Muscle of leg (tissue), 11 donors: ENCODE results near the gene VPS37B. TPM values are rescaled to one million over a fixed set of nuclear protein-coding genes. Genes with fewer than 3 reads are reported as not detected.
A peak's percentile ranks its signal among the peaks of the same experiment; 100 is the strongest.
"Not testable (repeated sequence)": the region's sequence is repeated elsewhere in the genome, so short reads cannot be mapped to it uniquely, and the experiment has no call there.

ENCODE experiments used
- DNase-seq: peaks from one replicate; pipeline ENCODE4 v3.0.0; 2013
- H3K27ac ChIP-seq: one replicate; pipeline ENCODE4 v1.5.1; 2013; ENCODE audit warnings: mild to moderate bottlenecking, low read length, control low read depth
- H3K27me3 ChIP-seq: one replicate; pipeline ENCODE4 v1.6.1; 2013; ENCODE audit warnings: low read length; ENCODE audit not compliant: control insufficient read depth, insufficient read depth
- H3K36me3 ChIP-seq: one replicate; pipeline ENCODE4 v1.6.1; 2013; ENCODE audit warnings: low read length; ENCODE audit not compliant: control insufficient read depth, insufficient read depth
- H3K4me1 ChIP-seq: one replicate; pipeline ENCODE4 v1.6.1; 2013; ENCODE audit warnings: low read length; ENCODE audit not compliant: control insufficient read depth, insufficient read depth
- H3K4me3 ChIP-seq: one replicate; pipeline ENCODE4 v1.5.1; 2013; ENCODE audit warnings: low read length, control low read depth
- H3K9me3 ChIP-seq: replicated peaks from 2 replicates; pipeline ENCODE4 v1.6.1; 2013; ENCODE audit warnings: low read depth, low read length; ENCODE audit not compliant: control insufficient read depth
- WGBS: methylation state at CpG from one replicate; pipeline ENCODE4 v1.1.5; 2013; ENCODE audit warnings: missing lambda C conversion rate; ENCODE audit not compliant: insufficient coverage; 5-methylcytosine and 5-hydroxymethylcytosine counted together
- polyA plus RNA-seq, 8 donors: library from polyadenylated mRNA; unstranded; fragments of 120-200 nt; gene quantifications; one replicate each; pipeline versions ENCODE4 v1.2.1 to v1.2.3, GENCODE V29; 2013; ENCODE audit warnings: inconsistent platforms in 1 of 8, low replicate concordance in 1 of 8; ENCODE audit not compliant: insufficient read length in 8 of 8, insufficient read depth in 1 of 8
- total RNA-seq: library from RNA; stranded (reverse); fragments of 120-200 nt; gene quantifications from one replicate; pipeline ENCODE4 v1.2.4, GENCODE V29; 2013

Gene VPS37B
- total and polyA plus RNA-seq, 9 donors: 15.6 to 29.0 (median 25.1) TPM

DNA sequence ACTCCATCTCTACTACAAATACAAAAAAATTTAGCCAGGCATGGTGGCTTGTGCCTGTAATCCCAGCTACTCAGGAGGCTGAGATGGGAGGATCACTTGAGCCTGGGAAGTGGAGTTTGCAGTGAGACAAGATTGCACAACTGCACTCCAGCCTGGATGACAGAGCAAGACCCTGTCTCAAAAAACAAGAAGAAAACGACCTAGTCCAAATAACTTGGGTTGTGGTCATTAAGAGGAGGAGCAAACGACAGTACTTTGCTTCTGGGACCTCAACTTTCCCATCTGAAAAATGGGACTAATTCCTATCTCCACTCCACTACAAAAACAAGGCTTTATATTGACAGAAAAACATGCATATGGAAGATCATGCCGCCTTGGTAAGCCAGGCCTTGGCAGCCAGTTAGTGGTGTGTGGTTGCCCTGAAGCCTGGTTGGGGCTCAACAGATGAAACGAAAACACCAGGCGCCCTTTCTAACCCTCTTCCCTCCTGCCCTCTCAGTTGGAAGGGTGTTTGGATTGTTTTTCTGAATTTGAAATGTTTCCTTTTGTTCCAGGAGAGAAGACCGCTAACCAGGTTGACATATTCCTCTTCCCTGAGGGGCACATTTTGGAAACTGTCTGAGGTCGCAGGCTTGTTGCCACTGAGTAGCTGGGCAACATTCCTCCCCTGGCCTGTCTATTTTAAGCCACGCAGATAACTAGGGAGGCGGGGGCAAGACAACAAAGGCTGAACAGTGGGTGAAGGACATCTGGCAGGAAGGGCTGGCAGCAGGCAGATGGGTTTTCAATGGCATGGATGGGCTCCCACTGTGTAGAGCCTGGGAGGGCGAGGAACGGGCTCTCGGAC lies 13.7 kb upstream of the VPS37B start:
- H3K9me3 ChIP-seq: no peaks in the 10 kb centered on the region
- peak; percentile 45 for DNase-seq
- WGBS: 73% methylated on average over 2 of the region's 12 CpGs
- H3K36me3 ChIP-seq: no peaks in the 10 kb centered on the region
- no peak overlapping the region for H3K4me3 ChIP-seq
- no peaks in the 10 kb centered on the region for H3K27me3 ChIP-seq
- peaks cover 16% of the 10 kb centered on the region for H3K4me1 ChIP-seq
- no peak overlapping the region for H3K27ac ChIP-seq

DNA sequence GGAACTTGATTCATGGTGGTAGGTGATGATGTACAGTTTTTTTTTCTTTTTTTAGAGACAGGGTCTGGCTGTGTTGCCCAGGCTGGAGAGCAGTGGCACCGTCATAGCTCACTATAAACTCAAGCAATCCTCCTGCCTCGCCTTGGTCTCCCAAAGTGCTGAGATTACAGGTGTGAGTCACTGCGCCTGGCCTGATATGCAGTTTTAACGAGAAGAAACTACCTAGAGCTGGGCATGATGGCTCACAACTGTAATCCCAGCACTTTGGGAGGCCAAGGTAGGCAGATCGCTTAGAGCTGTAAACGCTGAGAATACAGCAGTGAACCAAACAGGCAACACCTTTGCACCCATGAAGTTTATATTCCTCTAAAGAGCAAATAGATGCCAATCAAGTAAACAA lies 13.0 kb upstream of the VPS37B start:
- H3K4me3 ChIP-seq: no peak overlapping the region
- whole genome bisulfite sequencing: 76% methylated on average over 4 of the region's 6 CpGs
- H3K36me3 ChIP-seq: no peaks in the 10 kb centered on the region
- DNase-seq: no peak
- H3K27me3 ChIP-seq: no peaks in the 10 kb centered on the region
- H3K4me1 ChIP-seq: peaks cover 16% of the 10 kb centered on the region
- H3K9me3 ChIP-seq: no peaks in the 10 kb centered on the region
- no peak overlapping the region for H3K27ac ChIP-seq

DNA sequence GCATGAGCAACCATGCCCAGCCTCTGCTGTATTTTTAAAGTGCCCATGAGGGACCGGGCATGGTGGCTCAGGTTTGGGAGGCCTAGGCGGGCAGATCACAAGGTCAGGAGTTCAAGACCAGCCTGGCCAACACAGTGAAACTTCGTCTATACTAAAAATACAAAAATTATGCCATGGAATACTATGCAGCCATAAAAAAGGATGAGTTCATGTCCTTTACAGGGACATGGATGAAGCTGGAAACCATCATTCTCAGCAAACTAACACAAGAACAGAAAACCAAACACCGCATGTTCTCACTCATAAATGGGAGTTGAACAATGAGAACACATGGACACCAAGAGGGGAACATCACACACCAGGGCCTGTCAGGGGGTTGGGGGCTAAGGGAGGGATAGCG lies 9.3 kb upstream of the VPS37B start:
- not testable (repeated sequence) for H3K4me1 ChIP-seq, H3K36me3 ChIP-seq, H3K27ac ChIP-seq, DNase-seq, H3K4me3 ChIP-seq, H3K9me3 ChIP-seq, H3K27me3 ChIP-seq
- WGBS: 100% methylated on average over 1 of the region's 5 CpGs

DNA sequence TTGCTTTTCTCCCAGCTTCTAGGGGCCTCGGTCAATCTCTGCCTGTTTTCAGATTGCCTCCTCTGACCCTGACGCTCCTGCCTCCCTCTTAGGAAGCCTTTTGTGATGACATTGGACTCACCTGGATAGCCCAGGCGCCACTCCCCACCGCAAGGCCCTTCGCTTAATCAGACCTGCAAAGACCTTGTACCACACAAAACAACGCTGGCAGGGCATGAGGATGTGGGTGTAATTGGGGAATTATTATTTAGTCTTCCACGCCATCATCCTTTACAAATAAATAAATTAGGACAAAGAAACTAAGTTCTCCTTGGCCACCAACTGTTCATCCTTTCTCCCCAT lies 7.7 kb upstream of the VPS37B start:
- Histone ChIP-seq H3K27ac (no peak overlapping the region), H3K36me3 (no peaks in the 10 kb centered on the region)
- WGBS: 20% methylated on average over 2 of the region's 7 CpGs

DNA sequence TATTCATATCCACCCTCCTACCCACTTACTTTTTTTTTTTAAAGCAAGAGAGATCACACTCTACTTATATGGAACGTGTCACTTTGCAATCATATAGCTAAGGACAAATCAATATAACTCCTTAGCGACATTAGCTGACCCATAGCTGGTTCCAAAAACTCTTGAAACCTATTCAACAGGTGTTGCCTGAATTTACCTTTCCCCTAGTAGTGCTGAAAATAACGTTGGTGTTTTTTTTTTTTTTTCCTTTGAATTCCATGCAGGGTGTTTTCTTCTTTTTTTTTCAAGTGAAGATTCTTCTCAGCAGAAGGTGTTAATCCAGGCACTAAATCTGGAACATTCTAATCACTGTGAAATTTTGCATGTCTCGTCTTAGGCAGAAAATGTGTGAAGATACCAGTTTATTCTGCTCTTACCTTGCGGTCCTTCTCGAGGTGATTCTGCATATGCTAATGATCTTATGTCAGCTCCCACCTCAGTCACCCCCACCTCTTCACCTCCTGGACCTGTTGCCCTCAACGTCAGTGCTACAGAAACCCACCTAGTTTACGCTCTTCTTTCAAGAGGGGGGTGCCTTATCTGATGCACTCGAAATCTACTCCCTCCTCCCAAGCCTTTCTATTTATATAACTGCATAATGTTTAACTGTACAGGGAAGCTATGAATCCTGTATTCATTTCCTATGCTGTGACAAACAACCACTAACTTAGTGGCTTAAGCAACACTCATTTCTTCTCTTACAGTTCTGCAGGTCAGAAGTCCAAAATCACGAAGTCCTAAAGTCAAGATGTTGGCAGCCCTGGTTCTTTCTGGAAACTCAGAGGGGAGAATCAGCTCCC lies 7.1 kb upstream of the VPS37B start:
- H3K36me3 ChIP-seq: no peaks in the 10 kb centered on the region
- H3K4me3 ChIP-seq: no peak overlapping the region
- no peak for DNase-seq
- no peak overlapping the region for H3K27ac ChIP-seq
- no peaks in the 10 kb centered on the region for H3K4me1 ChIP-seq
- H3K27me3 ChIP-seq: no peaks in the 10 kb centered on the region
- WGBS: 39% methylated on average over 5 of the region's 10 CpGs
- H3K9me3 ChIP-seq: no peaks in the 10 kb centered on the region

More for the DNA sequence above, 7.7 kb upstream of the VPS37B start:
- H3K9me3 ChIP-seq: no peaks in the 10 kb centered on the region
- H3K4me1 ChIP-seq: no peaks in the 10 kb centered on the region
- no peak for DNase-seq
- H3K4me3 ChIP-seq: no peak overlapping the region
- no peaks in the 10 kb centered on the region for H3K27me3 ChIP-seq

DNA sequence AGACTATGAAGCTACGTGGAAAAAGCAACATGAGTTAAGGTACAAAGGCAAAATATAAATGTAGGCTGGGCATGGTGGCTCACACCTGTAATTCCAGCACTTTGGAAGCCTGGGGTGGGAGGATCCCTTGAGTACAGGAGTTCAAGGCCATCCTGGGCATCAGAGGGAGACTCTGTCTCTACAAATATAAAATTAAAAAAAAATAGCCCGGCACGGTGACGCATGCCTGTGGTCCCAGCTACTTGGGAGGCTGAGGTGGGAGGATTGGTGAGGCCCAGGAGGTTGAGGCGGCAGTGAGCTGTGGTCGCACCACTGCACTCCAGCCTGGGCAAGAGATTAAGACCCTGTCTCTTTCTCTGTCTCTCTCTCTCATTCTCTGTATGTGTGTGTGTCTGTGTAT lies 4.0 kb upstream of the VPS37B start:
- no peak overlapping the region for H3K4me3 ChIP-seq
- no peaks in the 10 kb centered on the region for H3K36me3 ChIP-seq
- H3K27me3 ChIP-seq: peaks cover 2% of the 10 kb centered on the region
- H3K27ac ChIP-seq: no peak overlapping the region
- WGBS: 57% methylated on average over 1 of the region's 6 CpGs
- DNase-seq: no peak
- H3K9me3 ChIP-seq: peaks cover 3% of the 10 kb centered on the region
- H3K4me1 ChIP-seq: peaks cover 8% of the 10 kb centered on the region

DNA sequence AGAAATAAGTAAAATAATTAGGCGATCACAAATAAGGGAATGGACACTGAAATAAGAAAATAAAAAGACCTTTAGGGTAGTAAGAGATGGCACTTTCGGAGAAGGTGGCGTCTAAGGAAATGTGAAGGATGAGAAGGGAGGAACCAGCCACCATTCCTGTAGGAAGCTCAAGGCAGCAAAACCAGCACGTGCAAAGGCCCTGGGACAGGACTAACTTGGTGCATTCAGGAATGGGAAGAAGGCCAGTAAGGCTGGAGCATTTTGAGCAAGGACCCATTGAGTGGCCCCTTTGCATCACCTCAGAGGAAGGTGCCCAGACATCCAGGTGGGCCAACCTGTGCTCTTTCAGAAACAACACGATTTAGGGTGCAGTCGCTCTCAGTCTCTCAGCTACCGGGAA lies 738 bp upstream of the VPS37B start:
- Histone ChIP-seq H3K36me3 (no peaks in the 10 kb centered on the region), H3K9me3 (peaks cover 3% of the 10 kb centered on the region), H3K4me3 (no peak overlapping the region), H3K27ac (peak overlapping the region; percentile 78), H3K4me1 (peaks cover 27% of the 10 kb centered on the region), H3K27me3 (peaks cover 2% of the 10 kb centered on the region)
- no peak for DNase-seq
- WGBS: 93% methylated on average over 4 of the region's 7 CpGs

DNA sequence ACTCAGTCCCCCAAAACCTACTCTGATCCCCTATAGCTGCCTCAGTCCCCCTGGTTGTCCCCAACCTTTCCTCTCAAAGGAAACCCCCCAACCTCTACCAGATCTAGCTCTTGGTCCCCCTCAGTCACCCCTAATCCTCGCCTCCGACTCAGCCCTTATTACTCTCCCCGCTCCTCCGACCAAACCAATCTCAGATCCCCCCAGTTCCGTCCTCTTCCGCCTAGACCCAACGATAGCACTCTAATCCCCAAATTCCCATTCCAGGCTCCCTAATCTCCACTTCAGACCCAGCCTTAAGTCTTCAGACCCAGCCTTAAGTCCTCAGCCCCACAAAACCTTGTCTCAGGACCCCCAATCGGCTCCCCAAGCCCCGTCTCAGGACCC lies 612 bp downstream of the VPS37B start:
- WGBS: 0% methylated on average over 9 of the region's 9 CpGs
- H3K27me3 ChIP-seq: peaks cover 2% of the 10 kb centered on the region

DNA sequence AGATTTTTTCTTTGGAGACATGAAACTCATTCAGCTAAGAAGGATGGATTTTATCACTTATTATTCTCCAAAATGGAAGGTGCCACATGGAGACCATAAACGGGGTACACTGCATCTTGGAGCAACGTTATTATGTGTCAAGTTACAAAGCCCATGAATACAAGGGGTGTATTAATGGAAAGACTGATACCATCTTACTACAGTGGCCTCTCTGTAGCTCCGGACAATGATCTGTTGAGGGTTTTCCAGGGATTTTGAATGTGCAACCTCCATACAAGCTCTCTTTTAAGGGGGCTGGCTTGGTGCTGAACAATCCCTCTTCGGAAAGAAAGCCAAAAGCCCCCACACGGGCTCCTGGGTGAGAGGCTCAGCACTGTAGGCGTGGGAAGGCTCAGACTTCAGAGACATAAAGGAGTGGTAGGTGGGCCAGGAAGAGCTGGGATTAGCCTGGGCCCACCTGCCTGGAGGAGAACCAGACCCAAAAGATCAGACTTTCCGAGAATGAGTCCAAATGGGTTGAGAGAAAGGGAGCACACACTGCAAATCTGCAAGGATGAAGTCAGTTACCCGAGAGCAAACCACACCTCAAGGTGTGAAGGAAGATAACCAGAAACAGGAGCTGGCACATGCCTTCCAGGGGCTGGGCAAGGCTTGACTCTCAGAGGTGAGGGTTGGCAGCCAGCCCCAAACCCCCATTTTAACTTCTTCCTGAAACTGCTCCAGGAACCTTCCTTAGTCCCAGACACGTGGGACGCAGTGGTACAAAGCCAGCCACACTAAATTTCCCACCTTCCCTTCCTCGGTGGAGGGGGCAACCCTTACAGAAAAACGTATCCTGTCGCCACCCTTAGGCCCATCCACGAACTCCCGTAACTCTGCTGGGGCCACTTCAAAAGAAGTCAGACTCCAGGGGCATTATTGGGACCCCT lies 1.5 kb downstream of the VPS37B start:
- no peak for DNase-seq
- Histone ChIP-seq H3K27me3 (peaks cover 2% of the 10 kb centered on the region), H3K36me3 (no peaks in the 10 kb centered on the region), H3K27ac (peak overlapping the region; percentile 94), H3K9me3 (peaks cover 3% of the 10 kb centered on the region), H3K4me3 (peak overlapping the region; percentile 96), H3K4me1 (peaks cover 42% of the 10 kb centered on the region)
- WGBS: 24% methylated on average over 7 of the region's 15 CpGs

More for the DNA sequence above, 612 bp downstream of the VPS37B start:
- Histone ChIP-seq H3K4me3 (peak overlapping the region; percentile 96), H3K36me3 (no peaks in the 10 kb centered on the region), H3K9me3 (peaks cover 3% of the 10 kb centered on the region), H3K4me1 (peaks cover 35% of the 10 kb centered on the region), H3K27ac (peak overlapping the region; percentile 94)
- DNase-seq: no peak
